Activated CD4-positive, alpha-beta T cell treated with anti-CD3 and anti-CD28 coated beads, Interleukin-2, amount 10 ng/mL, durations not matched to agents 24 days and 14 days (primary cell): ENCODE measurements around the gene HOXA9. TPM values are rescaled to one million over a fixed set of nuclear protein-coding genes. Genes with fewer than 3 reads are reported as not detected.

ENCODE experiments used
- DNase-seq: peaks from one replicate; pipeline ENCODE4 v3.0.0; 2022
- H3K27ac Mint-ChIP-seq: one replicate; pipeline ENCODE4 v1.8.0; 2022; ENCODE audit warnings: mild to moderate bottlenecking, mixed read lengths
- H3K27me3 Mint-ChIP-seq: one replicate; pipeline ENCODE4 v1.8.0; 2022; ENCODE audit warnings: mixed read lengths
- H3K36me3 Mint-ChIP-seq: one replicate; pipeline ENCODE4 v1.8.0; 2022; ENCODE audit warnings: low read depth, mild to moderate bottlenecking, mixed read lengths
- H3K4me1 Mint-ChIP-seq: one replicate; pipeline ENCODE4 v1.8.0; 2021; ENCODE audit warnings: mixed read lengths
- H3K4me3 Mint-ChIP-seq: one replicate; pipeline ENCODE4 v1.8.0; 2022; ENCODE audit warnings: mild to moderate bottlenecking, moderate library complexity, mixed read lengths
- H3K9me3 Mint-ChIP-seq: one replicate; pipeline ENCODE4 v1.8.0; 2021; ENCODE audit warnings: mixed read lengths
- intact Hi-C: fragments of 100-400 bp; cut with micrococcal nuclease; formaldehyde crosslinking; loops from one replicate; pipeline ENCODE4 v1.15.1; 2023
- total RNA-seq: library from RNA; stranded (reverse); gene quantifications from 2 replicates; pipeline ENCODE4 v1.2.3, GENCODE V29; 2022

The HOXA9 gene
- total RNA-seq, result not detected in 2 replicates

- intact Hi-C loops, result loop anchor here (2.0 kb wide), 1 partner anchor 15 kb away; no protein-coding TSS in a partner anchor
- H3K4me3 Mint-ChIP-seq, result no peak within 1 kb of the TSS
- peaks cover 2% of the 10 kb centered on the region for H3K4me1 Mint-ChIP-seq
- DNase-seq, result no peak
- H3K27ac Mint-ChIP-seq, result peak within 1 kb of the TSS; percentile 75
- H3K36me3 Mint-ChIP-seq, result peaks cover 8% of the 10 kb centered on the region
- H3K27me3 Mint-ChIP-seq, result peaks cover 70% of the 10 kb centered on the region
- H3K9me3 Mint-ChIP-seq, result peaks cover 2% of the 10 kb centered on the region
Measured at GRCh38 chr7:27165089-27165995, at the start of gene HOXA9. Gene HOXA9 (minus strand): TSS chr7:27165537. CDS start chr7:27165457, 80 bp downstream.

- no peak for DNase-seq
- Mint-ChIP-seq H3K4me3 (no peak overlapping the region), H3K4me1 (peaks cover 4% of the 10 kb centered on the region), H3K27ac (no peak overlapping the region), H3K9me3 (no peaks in the 10 kb centered on the region), H3K36me3 (no peaks in the 10 kb centered on the region), H3K27me3 (peaks cover 79% of the 10 kb centered on the region)
- intact Hi-C loops, result loop anchor here (5.0 kb wide), 1 partner anchor 708 kb away; no protein-coding TSS in a partner anchor
Measured at GRCh38 chr7:27214239-27214950, 49.1 kb upstream of the HOXA9 start.

GRCh38 chr7:27213433-27214238 lies 48.3 kb upstream of the HOXA9 start:
- intact Hi-C loops, result loop anchor here (5.0 kb wide), 1 partner anchor 709 kb away; no protein-coding TSS in a partner anchor
- DNase-seq, result no peak
- no peak overlapping the region for H3K27ac Mint-ChIP-seq
- H3K27me3 Mint-ChIP-seq, result peaks cover 81% of the 10 kb centered on the region
- H3K4me3 Mint-ChIP-seq, result no peak overlapping the region
- no peaks in the 10 kb centered on the region for H3K9me3 Mint-ChIP-seq
- H3K4me1 Mint-ChIP-seq, result peaks cover 4% of the 10 kb centered on the region
- no peaks in the 10 kb centered on the region for H3K36me3 Mint-ChIP-seq

GRCh38 chr7:27212497-27213432 lies 47.4 kb upstream of the HOXA9 start:
- intact Hi-C loops, result loop anchor here (5.0 kb wide), 1 partner anchor 710 kb away; no protein-coding TSS in a partner anchor
- Mint-ChIP-seq H3K4me1 (peaks cover 4% of the 10 kb centered on the region), H3K27ac (no peak overlapping the region), H3K27me3 (peaks cover 85% of the 10 kb centered on the region), H3K4me3 (no peak overlapping the region), H3K36me3 (no peaks in the 10 kb centered on the region), H3K9me3 (no peaks in the 10 kb centered on the region)
- DNase-seq, result no peak

- Mint-ChIP-seq H3K27ac (no peak overlapping the region), H3K27me3 (peaks cover 87% of the 10 kb centered on the region), H3K4me3 (no peak overlapping the region), H3K9me3 (no peaks in the 10 kb centered on the region), H3K4me1 (peaks cover 4% of the 10 kb centered on the region), H3K36me3 (no peaks in the 10 kb centered on the region)
- no peak for DNase-seq
- intact Hi-C loops, result loop anchor here (5.0 kb wide), 1 partner anchor 711 kb away; no protein-coding TSS in a partner anchor
Measured at GRCh38 chr7:27211764-27212204, 46.4 kb upstream of the HOXA9 start.

GRCh38 chr7:27211084-27211446 lies 45.7 kb upstream of the HOXA9 start:
- H3K9me3 Mint-ChIP-seq, result no peaks in the 10 kb centered on the region
- H3K27me3 Mint-ChIP-seq, result peaks cover 89% of the 10 kb centered on the region
- H3K36me3 Mint-ChIP-seq, result no peaks in the 10 kb centered on the region
- intact Hi-C loops, result loop anchor here (5.0 kb wide), 1 partner anchor 711 kb away; no protein-coding TSS in a partner anchor
- DNase-seq, result no peak
- H3K4me1 Mint-ChIP-seq, result peaks cover 4% of the 10 kb centered on the region
- H3K4me3 Mint-ChIP-seq, result no peak overlapping the region
- H3K27ac Mint-ChIP-seq, result no peak overlapping the region

GRCh38 chr7:27210441-27211083 lies 45.2 kb upstream of the HOXA9 start:
- peaks cover 4% of the 10 kb centered on the region for H3K4me1 Mint-ChIP-seq
- no peaks in the 10 kb centered on the region for H3K36me3 Mint-ChIP-seq
- H3K9me3 Mint-ChIP-seq, result no peaks in the 10 kb centered on the region
- no peak overlapping the region for H3K4me3 Mint-ChIP-seq
- H3K27me3 Mint-ChIP-seq, result peaks cover 90% of the 10 kb centered on the region
- intact Hi-C loops, result loop anchor here (5.0 kb wide), 1 partner anchor 712 kb away; no protein-coding TSS in a partner anchor
- DNase-seq, result peak; percentile 81
- no peak overlapping the region for H3K27ac Mint-ChIP-seq

GRCh38 chr7:27209933-27210440 lies 44.6 kb upstream of the HOXA9 start:
- H3K4me3 Mint-ChIP-seq, result no peak overlapping the region
- peaks cover 4% of the 10 kb centered on the region for H3K4me1 Mint-ChIP-seq
- H3K36me3 Mint-ChIP-seq, result no peaks in the 10 kb centered on the region
- H3K9me3 Mint-ChIP-seq, result no peaks in the 10 kb centered on the region
- H3K27me3 Mint-ChIP-seq, result peaks cover 90% of the 10 kb centered on the region
- no peak for DNase-seq
- intact Hi-C loops, result loop anchor here (5.0 kb wide), 1 partner anchor 712 kb away; no protein-coding TSS in a partner anchor
- no peak overlapping the region for H3K27ac Mint-ChIP-seq

- peaks cover 90% of the 10 kb centered on the region for H3K27me3 Mint-ChIP-seq
- no peak for DNase-seq
- intact Hi-C loops, result no loop called here
- H3K27ac Mint-ChIP-seq, result no peak overlapping the region
- H3K36me3 Mint-ChIP-seq, result no peaks in the 10 kb centered on the region
- peaks cover 6% of the 10 kb centered on the region for H3K4me1 Mint-ChIP-seq
- H3K4me3 Mint-ChIP-seq, result no peak overlapping the region
- no peaks in the 10 kb centered on the region for H3K9me3 Mint-ChIP-seq
Measured at GRCh38 chr7:27208998-27209397, 43.7 kb upstream of the HOXA9 start.

- no peaks in the 10 kb centered on the region for H3K36me3 Mint-ChIP-seq
- H3K4me3 Mint-ChIP-seq, result no peak overlapping the region
- peaks cover 92% of the 10 kb centered on the region for H3K27me3 Mint-ChIP-seq
- intact Hi-C loops, result no loop called here
- no peak for DNase-seq
- H3K27ac Mint-ChIP-seq, result no peak overlapping the region
- peaks cover 6% of the 10 kb centered on the region for H3K4me1 Mint-ChIP-seq
- H3K9me3 Mint-ChIP-seq, result no peaks in the 10 kb centered on the region
Measured at GRCh38 chr7:27207348-27207985, 42.1 kb upstream of the HOXA9 start.

- Mint-ChIP-seq H3K4me1 (peaks cover 15% of the 10 kb centered on the region), H3K27ac (peak overlapping the region; percentile 43), H3K4me3 (no peak overlapping the region), H3K36me3 (peaks cover 3% of the 10 kb centered on the region), H3K27me3 (peaks cover 92% of the 10 kb centered on the region), H3K9me3 (no peaks in the 10 kb centered on the region)
- no peak for DNase-seq
- intact Hi-C loops, result no loop called here
Measured at GRCh38 chr7:27205325-27206280, 40.3 kb upstream of the HOXA9 start.
